ENCODE data around the gene ZGRF1.

GRCh38 chr4:112592717-112593116, 44.0 kb downstream of the ZGRF1 start:
- TF ChIP-seq CTCF (IDR thresholded peaks at IDR 0.05) = no peak
- no peak for TF ChIP-seq POLR2A (IDR thresholded peaks at IDR 0.05)

Measured in upper lobe of left lung (tissue), 4 donors.